K562 (cell line): ENCODE results near the gene OGDH.
"Not testable (repeated sequence)": the region's sequence is repeated elsewhere in the genome, so short reads cannot be mapped to it uniquely, and the experiment has no call there.

Experiments used
- ZFX ChIP-seq: sonication (generic); formaldehyde crosslinking; IDR thresholded peaks from 2 replicates; pipeline ENCODE4 v1.8.0; 2022; ENCODE audit warnings: mild to moderate bottlenecking, missing genetic modification reagents, moderate library complexity
- TF ChIP-seq, protein P1 (sequence below), 3 experiments: IDR thresholded peaks in 2 of 3; conservative IDR thresholded peaks in 1 of 3; 2 replicates each; pipeline ENCODE4 v1.5.1; 2011 to 2012; ENCODE audit warnings: low read length in 3 of 3, mild to moderate bottlenecking in 3 of 3, control low read depth in 2 of 3, improper control_type of control experiment in 1 of 3, inconsistent platforms in 1 of 3, low read depth in 1 of 3, mixed read lengths in 1 of 3, moderate library complexity in 1 of 3; ENCODE audit not compliant: insufficient read depth in 2 of 3
- TF ChIP-seq, protein P2 (sequence below): sonication (generic); formaldehyde crosslinking; IDR thresholded peaks from 2 replicates; pipeline ENCODE4 v1.8.0; 2022; ENCODE audit warnings: mild to moderate bottlenecking, missing genetic modification reagents, borderline replicate concordance
- TF ChIP-seq, protein P3 (sequence below): IDR thresholded peaks from 2 replicates; pipeline ENCODE4 v1.6.1; 2016; ENCODE audit warnings: missing genetic modification characterization, missing compliant biosample characterization

DNA sequence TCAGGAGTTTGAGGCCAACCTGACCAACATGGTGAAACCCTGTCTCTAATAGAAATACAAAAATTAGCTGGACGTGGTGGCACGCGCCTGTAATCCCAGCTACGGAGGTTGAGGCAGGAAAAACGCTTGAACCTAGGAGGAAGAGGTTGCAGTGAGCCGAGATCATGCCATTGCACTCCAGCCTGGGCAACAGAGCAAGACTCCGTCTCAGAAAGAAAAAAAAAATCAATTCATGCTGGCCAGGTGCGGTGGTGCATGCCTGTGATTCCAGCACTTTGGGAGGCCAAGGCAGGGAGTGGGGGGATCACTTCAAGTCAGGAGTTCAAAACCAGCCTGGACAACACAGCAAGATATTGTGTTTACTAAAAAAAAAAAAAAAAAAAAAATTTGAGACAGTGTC, 9.2 kb upstream of the OGDH start:
- TF ChIP-seq ZFX (CRISPR knock-in tag) = not testable (repeated sequence)
- TF ChIP-seq, protein P1, sequence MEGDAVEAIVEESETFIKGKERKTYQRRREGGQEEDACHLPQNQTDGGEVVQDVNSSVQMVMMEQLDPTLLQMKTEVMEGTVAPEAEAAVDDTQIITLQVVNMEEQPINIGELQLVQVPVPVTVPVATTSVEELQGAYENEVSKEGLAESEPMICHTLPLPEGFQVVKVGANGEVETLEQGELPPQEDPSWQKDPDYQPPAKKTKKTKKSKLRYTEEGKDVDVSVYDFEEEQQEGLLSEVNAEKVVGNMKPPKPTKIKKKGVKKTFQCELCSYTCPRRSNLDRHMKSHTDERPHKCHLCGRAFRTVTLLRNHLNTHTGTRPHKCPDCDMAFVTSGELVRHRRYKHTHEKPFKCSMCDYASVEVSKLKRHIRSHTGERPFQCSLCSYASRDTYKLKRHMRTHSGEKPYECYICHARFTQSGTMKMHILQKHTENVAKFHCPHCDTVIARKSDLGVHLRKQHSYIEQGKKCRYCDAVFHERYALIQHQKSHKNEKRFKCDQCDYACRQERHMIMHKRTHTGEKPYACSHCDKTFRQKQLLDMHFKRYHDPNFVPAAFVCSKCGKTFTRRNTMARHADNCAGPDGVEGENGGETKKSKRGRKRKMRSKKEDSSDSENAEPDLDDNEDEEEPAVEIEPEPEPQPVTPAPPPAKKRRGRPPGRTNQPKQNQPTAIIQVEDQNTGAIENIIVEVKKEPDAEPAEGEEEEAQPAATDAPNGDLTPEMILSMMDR (IDR thresholded peaks at IDR 0.05 in 2 of 3, conservative IDR thresholded peaks at IDR 0.05 in 1 of 3; ENCODE audit: insufficient read depth in 2 of 3, low read depth in 1 of 3, low read length in 3 of 3) = not testable (repeated sequence)
- TF ChIP-seq, protein P2, sequence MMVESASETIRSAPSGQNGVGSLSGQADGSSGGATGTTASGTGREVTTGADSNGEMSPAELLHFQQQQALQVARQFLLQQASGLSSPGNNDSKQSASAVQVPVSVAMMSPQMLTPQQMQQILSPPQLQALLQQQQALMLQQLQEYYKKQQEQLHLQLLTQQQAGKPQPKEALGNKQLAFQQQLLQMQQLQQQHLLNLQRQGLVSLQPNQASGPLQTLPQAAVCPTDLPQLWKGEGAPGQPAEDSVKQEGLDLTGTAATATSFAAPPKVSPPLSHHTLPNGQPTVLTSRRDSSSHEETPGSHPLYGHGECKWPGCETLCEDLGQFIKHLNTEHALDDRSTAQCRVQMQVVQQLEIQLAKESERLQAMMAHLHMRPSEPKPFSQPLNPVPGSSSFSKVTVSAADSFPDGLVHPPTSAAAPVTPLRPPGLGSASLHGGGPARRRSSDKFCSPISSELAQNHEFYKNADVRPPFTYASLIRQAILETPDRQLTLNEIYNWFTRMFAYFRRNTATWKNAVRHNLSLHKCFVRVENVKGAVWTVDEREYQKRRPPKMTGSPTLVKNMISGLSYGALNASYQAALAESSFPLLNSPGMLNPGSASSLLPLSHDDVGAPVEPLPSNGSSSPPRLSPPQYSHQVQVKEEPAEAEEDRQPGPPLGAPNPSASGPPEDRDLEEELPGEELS (CRISPR knock-in tag) = not testable (repeated sequence)
- TF ChIP-seq, protein P3, sequence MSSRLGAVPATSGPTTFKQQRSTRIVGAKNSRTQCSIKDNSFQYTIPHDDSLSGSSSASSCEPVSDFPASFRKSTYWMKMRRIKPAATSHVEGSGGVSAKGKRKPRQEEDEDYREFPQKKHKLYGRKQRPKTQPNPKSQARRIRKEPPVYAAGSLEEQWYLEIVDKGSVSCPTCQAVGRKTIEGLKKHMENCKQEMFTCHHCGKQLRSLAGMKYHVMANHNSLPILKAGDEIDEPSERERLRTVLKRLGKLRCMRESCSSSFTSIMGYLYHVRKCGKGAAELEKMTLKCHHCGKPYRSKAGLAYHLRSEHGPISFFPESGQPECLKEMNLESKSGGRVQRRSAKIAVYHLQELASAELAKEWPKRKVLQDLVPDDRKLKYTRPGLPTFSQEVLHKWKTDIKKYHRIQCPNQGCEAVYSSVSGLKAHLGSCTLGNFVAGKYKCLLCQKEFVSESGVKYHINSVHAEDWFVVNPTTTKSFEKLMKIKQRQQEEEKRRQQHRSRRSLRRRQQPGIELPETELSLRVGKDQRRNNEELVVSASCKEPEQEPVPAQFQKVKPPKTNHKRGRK (tag) = not testable (repeated sequence)
